Brain microvascular endothelial cell (primary cell): Measurements from ENCODE around the gene HK1.

Source experiments
- DNase-seq: peaks from one replicate; pipeline ENCODE4 v3.0.0-alpha.2; 2020
- H3K27ac ChIP-seq: fragments of 250-450 bp; sonication (Bioruptor Pico); 2 replicates; pipeline ENCODE4 v1.5.1; 2020; ENCODE audit warnings: mild to moderate bottlenecking, moderate library complexity
- H3K27me3 ChIP-seq: fragments of 250-450 bp; sonication (Bioruptor Pico); replicated peaks from 2 replicates; pipeline ENCODE4 v1.5.1; 2020; ENCODE audit warnings: mild to moderate bottlenecking
- H3K36me3 ChIP-seq: fragments of 250-450 bp; sonication (Bioruptor Pico); replicated peaks from 2 replicates; pipeline ENCODE4 v1.5.1; 2020; ENCODE audit warnings: mild to moderate bottlenecking
- H3K4me3 ChIP-seq: 2 replicates; pipeline ENCODE4 v1.5.1; 2011; ENCODE audit warnings: low read depth, mild to moderate bottlenecking, control low read depth, low read length, moderate library complexity
- CTCF ChIP-seq: IDR thresholded peaks from 2 replicates; pipeline ENCODE4 v1.5.1; 2011; ENCODE audit warnings: low read depth, mild to moderate bottlenecking, moderate library complexity, low read length, control low read depth, inconsistent platforms; ENCODE audit errors: missing control alignments
- in situ Hi-C: cut with HindIII; loops from 2 replicates; pipeline ENCODE4 v1.10.0; 2017; ENCODE audit warnings: low sequenced_read_pairs, low pct_ligation_motif_present

Gene HK1

GRCh38 chr10:69278446-69278963 is at the start of gene HK1:
Gene HK1 (plus strand): TSS chr10:69278496.
- Histone ChIP-seq H3K4me3 (no peak within 1 kb of the TSS), H3K27me3 (no peaks in the 10 kb centered on the region), H3K36me3 (no peaks in the 10 kb centered on the region), H3K27ac (peak within 1 kb of the TSS; percentile 10)
- in situ Hi-C loops: no loop called here
- TF ChIP-seq CTCF: no peak
- DNase-seq: peak; percentile 45

GRCh38 chr10:69229616-69229916 is 48.7 kb upstream of the HK1 start:
- no peaks in the 10 kb centered on the region for H3K36me3 ChIP-seq
- TF ChIP-seq CTCF: no peak
- no peak overlapping the region for H3K4me3 ChIP-seq
- in situ Hi-C loops: loop anchor here (25.0 kb wide), 1 partner anchor 158 kb away; no protein-coding TSS in a partner anchor
- no peak overlapping the region for H3K27ac ChIP-seq
- DNase-seq: no peak
- no peaks in the 10 kb centered on the region for H3K27me3 ChIP-seq

- Histone ChIP-seq H3K4me3 (no peak overlapping the region), H3K36me3 (no peaks in the 10 kb centered on the region), H3K27me3 (no peaks in the 10 kb centered on the region), H3K27ac (no peak overlapping the region)
- no peak for TF ChIP-seq CTCF
- DNase-seq: no peak
- in situ Hi-C loops: loop anchor here (25.0 kb wide), 1 partner anchor 157 kb away; no protein-coding TSS in a partner anchor
Observed at GRCh38 chr10:69230128-69230527, 48.2 kb upstream of the HK1 start.

- Histone ChIP-seq H3K36me3 (no peaks in the 10 kb centered on the region), H3K27ac (no peak overlapping the region), H3K27me3 (no peaks in the 10 kb centered on the region), H3K4me3 (no peak overlapping the region)
- peak; percentile 7 for TF ChIP-seq CTCF
- DNase-seq: peak; percentile 73
- in situ Hi-C loops: loop anchor here (25.0 kb wide), 1 partner anchor 155 kb away; no protein-coding TSS in a partner anchor
Observed at GRCh38 chr10:69232252-69232651, 46.0 kb upstream of the HK1 start.

GRCh38 chr10:69232736-69233480 is 45.4 kb upstream of the HK1 start:
- Histone ChIP-seq H3K27me3 (no peaks in the 10 kb centered on the region), H3K27ac (no peak overlapping the region), H3K36me3 (no peaks in the 10 kb centered on the region), H3K4me3 (no peak overlapping the region)
- TF ChIP-seq CTCF: no peak
- DNase-seq: no peak
- in situ Hi-C loops: loop anchor here (25.0 kb wide), 1 partner anchor 154 kb away; no protein-coding TSS in a partner anchor
